Dermis microvascular lymphatic vessel endothelial cell (primary cell): ENCODE measurements around the gene DHRS2. TPM values are rescaled to one million over a fixed set of nuclear protein-coding genes. Genes with fewer than 3 reads are reported as not detected.
"Not testable (repeated sequence)": the region's sequence is repeated elsewhere in the genome, so short reads cannot be mapped to it uniquely, and the experiment has no call there.

Experiments
- DNase-seq, 2 donors: peaks; one replicate each; pipeline versions ENCODE4 v3.0.0 to v3.0.0-alpha.2; 2010; ENCODE audit warnings: low read depth in 2 of 2
- total RNA-seq: library from RNA; depleted of rRNA; stranded (reverse); fragments of >200 nt; gene quantifications from 2 replicates; pipeline ENCODE4 v1.2.1, GENCODE V29; 2014

The DHRS2 gene
- total RNA-seq, 1 donor from 2014 or later, result 1.7 TPM

GRCh38 chr14:23633160-23633701, 2.9 kb upstream of the DHRS2 start:
- DNase-seq, result no peak

GRCh38 chr14:23634698-23635412, 1.3 kb upstream of the DHRS2 start:
- not testable (repeated sequence) for DNase-seq

GRCh38 chr14:23637312-23637654, 1.1 kb downstream of the DHRS2 start:
- DNase-seq, result not testable (repeated sequence)

- DNase-seq, result not testable (repeated sequence)
Observed at GRCh38 chr14:23637655-23638413, 1.7 kb downstream of the DHRS2 start.

GRCh38 chr14:23638414-23639047, 2.4 kb downstream of the DHRS2 start:
- no peak for DNase-seq

- DNase-seq, result no peak
Observed at GRCh38 chr14:23639048-23639890, 3.1 kb downstream of the DHRS2 start.

- DNase-seq, result no peak
Observed at GRCh38 chr14:23639891-23640523, 3.8 kb downstream of the DHRS2 start.

GRCh38 chr14:23640524-23641141, 4.5 kb downstream of the DHRS2 start:
- DNase-seq, result no peak

GRCh38 chr14:23641180-23641914, 5.2 kb downstream of the DHRS2 start:
- DNase-seq, result no peak

GRCh38 chr14:23641915-23642588, 5.9 kb downstream of the DHRS2 start:
- no peak for DNase-seq

GRCh38 chr14:23643533-23644194, 7.5 kb downstream of the DHRS2 start:
- no peak for DNase-seq

- DNase-seq, result no peak
Observed at GRCh38 chr14:23644195-23644918, 8.2 kb downstream of the DHRS2 start.

- DNase-seq, result no peak
Observed at GRCh38 chr14:23644919-23645336, 8.8 kb downstream of the DHRS2 start.

GRCh38 chr14:23645504-23645811, 9.3 kb downstream of the DHRS2 start:
- no peak for DNase-seq

GRCh38 chr14:23645812-23646647, 9.9 kb downstream of the DHRS2 start:
- DNase-seq, result no peak

- DNase-seq, result no peak
Observed at GRCh38 chr14:23646648-23647549, 10.7 kb downstream of the DHRS2 start.
